ENCODE data around the gene SLC25A13. TPM values are rescaled to one million over a fixed set of nuclear protein-coding genes. Genes with fewer than 3 reads are reported as not detected.

SLC25A13 gene
- total and polyA plus RNA-seq, 9 of the 15 experiments (the other 6 are each of a cell fraction or from before 2014, with no cell fraction given) = 21.4 to 80.2 (median 58.7) TPM

- in situ Hi-C loops (cut with MboI) (no loop called here), intact Hi-C loops (cut with micrococcal nuclease) (no loop called here)
- WGBS (ENCODE audit: insufficient coverage, low coverage, missing lambda C conversion rate) = 89% methylated on average over 8 of the region's 8 CpGs
- no peak for ATAC-seq
- Histone ChIP-seq H4K20me1 (replicated peaks; ENCODE audit: control insufficient read depth, insufficient read depth, low read length) (no peaks in the 10 kb centered on the region), H3K9me1 (ENCODE audit: control insufficient read depth, insufficient read depth, low read length) (no peaks in the 10 kb centered on the region), H3K27me3 (ENCODE audit: control insufficient read depth in 2 of 2, insufficient read depth in 2 of 2, low read length in 2 of 2) (no peaks in the 10 kb centered on the region), H3K4me2 (ENCODE audit: insufficient read depth, low read length) (no peak overlapping the region), H3K36me3 (ENCODE audit: control insufficient read depth, insufficient read depth, low read length) (peaks cover 68% of the 10 kb centered on the region), H3K4me3 (no peak overlapping the region), H3K27ac (ENCODE audit: extremely low read depth, low read depth, low read length) (no peak overlapping the region), H3K79me2 (ENCODE audit: control insufficient read depth, insufficient read depth, low read length) (no peaks in the 10 kb centered on the region), H3K9ac (ENCODE audit: insufficient read depth in 1 of 2, low read depth in 2 of 2, low read length in 2 of 2) (no peak overlapping the region), H3K9me3 (replicated peaks; ENCODE audit: control insufficient read depth, insufficient read depth, low read depth, low read length) (no peaks in the 10 kb centered on the region), H2AFZ (ENCODE audit: low read depth, low read length) (no peak overlapping the region), H3K4me1 (replicated peaks in 1 of 2; ENCODE audit: control insufficient read depth in 2 of 2, insufficient read depth in 2 of 2, low read length in 2 of 2) (no peaks in the 10 kb centered on the region)
- DNase-seq (ENCODE audit: extremely low read depth in 1 of 4, low spot score in 3 of 4) = no peak
- ChIA-PET POLR2A (no interaction called here), CTCF (ENCODE audit: low intra/inter-chr PET ratio) (no interaction called here)
- BruUV-seq (replicated peaks) = no TSS peak
- FAIRE-seq = no peak
- TF ChIP-seq MEIS2 (IDR thresholded peaks at IDR 0.05; ENCODE audit: partially characterized antibody) = no peak
- no peak for TF ChIP-seq PRDM10 (IDR thresholded peaks at IDR 0.05; ENCODE audit: partially characterized antibody)
- no peak for TF ChIP-seq TEAD4 (IDR thresholded peaks at IDR 0.05; ENCODE audit: low read length)
- no peak for TF ChIP-seq TEAD4 (CRISPR knock-in tag; IDR thresholded peaks at IDR 0.05; ENCODE audit: borderline replicate concordance)
- TF ChIP-seq HMGN3 (IDR thresholded peaks at IDR 0.05; ENCODE audit: borderline replicate concordance, extremely low read depth, insufficient read length, low read depth, low read length) = no peak
- no peak for TF ChIP-seq SOX6 (IDR thresholded peaks at IDR 0.05)
- TF ChIP-seq CREB5 (CRISPR knock-in tag; IDR thresholded peaks at IDR 0.05) = no peak
- no peak for TF ChIP-seq ZNF146 (CRISPR knock-in tag; IDR thresholded peaks at IDR 0.05; ENCODE audit: unreplicated experiment)
- no peak for TF ChIP-seq RB1 (IDR thresholded peaks at IDR 0.05; ENCODE audit: low read depth)
- no peak for TF ChIP-seq DNMT1 (IDR thresholded peaks at IDR 0.05)
- TF ChIP-seq TSHZ1 (CRISPR knock-in tag; IDR thresholded peaks at IDR 0.05) = no peak
- no peak for TF ChIP-seq ZNF830 (CRISPR knock-in tag; IDR thresholded peaks at IDR 0.05)
- no peak for TF ChIP-seq JUN (IDR thresholded peaks at IDR 0.05; ENCODE audit: borderline replicate concordance, low read depth, low read length)
- TF ChIP-seq JUN (CRISPR knock-in tag; IDR thresholded peaks at IDR 0.05; ENCODE audit: borderline replicate concordance) = no peak
- TF ChIP-seq SREBF1 (IDR thresholded peaks at IDR 0.05; ENCODE audit: borderline replicate concordance, low read depth, low read length) = no peak
- TF ChIP-seq FOXP1 (CRISPR knock-in tag; IDR thresholded peaks at IDR 0.05) = no peak
Measured at GRCh38 chr7:96188591-96188991, 133.3 kb downstream of the SLC25A13 start.

Data from K562 (cell line).